RWPE1 (cell line): ENCODE results near the gene GRIFIN.

Source experiments
- CTCF ChIA-PET: fragments of 350-600 bp; sonication (Branson Sonifier 250); formaldehyde crosslinking; extraction: SDS; loops from one replicate; lab custom pipeline; 2021; lab: Yijun Ruan, JAX
- POLR2A ChIA-PET: fragments of 400-600 bp; formaldehyde crosslinking; extraction: SDS; loops from one replicate; lab custom pipeline; 2020; ENCODE audit warnings: antibody characterized with exemption; ENCODE audit not compliant: low non-redundant PET; lab: Yijun Ruan, JAX
- DNase-seq: peaks from one replicate; pipeline ENCODE4 v3.0.0; 2012; ENCODE audit warnings: low spot score
- H3K27ac ChIP-seq: fragments of 450-650 bp; 2 replicates; pipeline ENCODE4 v1.5.1; 2017
- TF ChIP-seq, protein P1 (sequence below): fragments of 450-650 bp; conservative IDR thresholded peaks from 2 replicates; pipeline ENCODE4 v1.5.1; 2017; ENCODE audit warnings: low read depth, mild to moderate bottlenecking

Gene GRIFIN

DNA sequence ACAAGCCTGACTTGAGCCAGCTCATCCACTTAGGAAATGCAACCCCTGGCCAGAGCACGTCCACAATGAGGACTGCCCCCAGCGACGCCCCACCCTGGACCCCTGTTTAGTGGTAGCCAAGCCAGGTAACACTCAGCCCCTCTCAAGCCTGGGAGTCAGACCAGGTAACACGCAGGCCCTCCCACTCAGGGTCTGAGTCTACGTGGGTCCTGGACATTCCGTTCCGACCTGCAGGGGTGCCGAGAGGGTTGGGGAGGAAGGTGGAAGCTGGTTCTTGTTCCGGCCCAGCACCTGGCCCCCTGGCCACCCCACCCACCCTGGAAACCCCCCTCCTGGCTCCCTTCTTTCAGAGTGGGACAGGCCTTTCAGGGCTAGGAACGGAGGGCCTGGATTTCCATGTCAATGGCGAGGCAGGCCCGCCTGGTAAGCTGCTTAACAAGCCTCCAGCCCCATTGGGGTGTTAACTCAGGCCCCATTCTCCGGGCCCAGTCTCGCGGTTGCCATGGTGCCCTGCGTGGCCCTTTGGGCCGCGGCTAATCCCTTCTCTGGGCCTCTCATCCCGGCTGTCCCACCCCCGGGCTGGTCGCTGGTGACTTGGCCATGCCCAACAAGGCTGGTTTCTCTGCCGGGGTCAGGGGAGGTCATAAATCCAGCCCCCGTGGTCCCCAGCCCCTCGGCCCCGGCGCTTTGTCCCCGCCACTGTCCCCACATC is 23.7 kb upstream of the GRIFIN start:
- no peak for DNase-seq
- POLR2A ChIA-PET: no interaction called here
- H3K27ac ChIP-seq: no peak overlapping the region; the same call in 1 of the 2 replicates
- TF ChIP-seq, protein P1, sequence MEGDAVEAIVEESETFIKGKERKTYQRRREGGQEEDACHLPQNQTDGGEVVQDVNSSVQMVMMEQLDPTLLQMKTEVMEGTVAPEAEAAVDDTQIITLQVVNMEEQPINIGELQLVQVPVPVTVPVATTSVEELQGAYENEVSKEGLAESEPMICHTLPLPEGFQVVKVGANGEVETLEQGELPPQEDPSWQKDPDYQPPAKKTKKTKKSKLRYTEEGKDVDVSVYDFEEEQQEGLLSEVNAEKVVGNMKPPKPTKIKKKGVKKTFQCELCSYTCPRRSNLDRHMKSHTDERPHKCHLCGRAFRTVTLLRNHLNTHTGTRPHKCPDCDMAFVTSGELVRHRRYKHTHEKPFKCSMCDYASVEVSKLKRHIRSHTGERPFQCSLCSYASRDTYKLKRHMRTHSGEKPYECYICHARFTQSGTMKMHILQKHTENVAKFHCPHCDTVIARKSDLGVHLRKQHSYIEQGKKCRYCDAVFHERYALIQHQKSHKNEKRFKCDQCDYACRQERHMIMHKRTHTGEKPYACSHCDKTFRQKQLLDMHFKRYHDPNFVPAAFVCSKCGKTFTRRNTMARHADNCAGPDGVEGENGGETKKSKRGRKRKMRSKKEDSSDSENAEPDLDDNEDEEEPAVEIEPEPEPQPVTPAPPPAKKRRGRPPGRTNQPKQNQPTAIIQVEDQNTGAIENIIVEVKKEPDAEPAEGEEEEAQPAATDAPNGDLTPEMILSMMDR: no peak
- CTCF ChIA-PET: interaction anchor here (0.7 to 2.3 kb wide), 2 partner anchors 11 to 171 kb away, joined by 4 to 7 read pairs; no protein-coding TSS in a partner anchor

DNA sequence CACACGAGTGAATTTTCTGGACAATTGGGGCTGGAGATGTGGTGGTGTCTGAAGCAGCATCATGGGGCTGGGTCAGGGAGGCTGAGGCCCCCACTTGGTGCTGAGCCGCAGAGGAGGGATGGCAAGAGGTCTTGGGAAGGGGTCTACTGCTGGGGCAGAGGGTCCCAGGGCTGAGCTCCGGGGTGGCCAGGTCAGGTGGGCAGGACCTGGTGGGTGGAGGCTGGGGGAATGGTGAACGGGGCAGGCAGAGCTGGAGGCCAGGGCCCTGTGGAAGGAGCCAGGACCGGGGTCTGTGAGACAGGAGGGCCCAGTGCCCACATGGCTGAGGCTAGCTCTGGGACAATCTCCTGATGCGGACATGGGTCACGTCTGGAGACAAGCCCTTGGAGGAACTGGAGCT is 23.0 kb upstream of the GRIFIN start:
- ChIA-PET CTCF (interaction anchor here (2.3 kb wide), 1 partner anchor 11 kb away, joined by 7 read pairs; no protein-coding TSS in a partner anchor), POLR2A (no interaction called here)
- TF ChIP-seq, protein P1: no peak
- no peak for DNase-seq
- H3K27ac ChIP-seq: no peak overlapping the region; the same call in 1 of the 2 replicates

DNA sequence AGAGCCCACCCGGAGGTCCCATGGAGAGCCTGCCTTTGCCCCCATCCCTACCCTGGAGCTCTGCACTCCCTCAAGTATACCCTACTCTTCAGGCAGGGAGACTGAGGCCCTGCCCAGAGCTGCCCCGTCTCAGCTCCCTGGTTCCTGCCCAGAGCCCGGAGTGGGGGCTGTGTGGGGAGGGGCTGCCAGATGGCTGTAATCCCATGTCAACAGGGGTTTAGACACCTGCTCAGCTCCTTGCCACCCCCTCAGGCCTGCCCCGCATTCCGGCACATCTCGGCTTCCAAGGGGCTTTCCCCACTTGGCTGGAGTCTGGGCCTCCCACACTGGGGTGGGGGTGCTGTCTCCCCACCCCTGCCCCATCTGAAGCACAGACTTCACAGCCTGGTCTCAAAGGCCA is 22.5 kb upstream of the GRIFIN start:
- DNase-seq: no peak
- CTCF ChIA-PET: interaction anchor here (0.5 to 2.3 kb wide), 3 partner anchors 10 to 397 kb away, joined by 3 to 7 read pairs (median 3); no protein-coding TSS in a partner anchor
- POLR2A ChIA-PET: no interaction called here
- TF ChIP-seq, protein P1: no peak
- no peak overlapping the region for H3K27ac ChIP-seq

DNA sequence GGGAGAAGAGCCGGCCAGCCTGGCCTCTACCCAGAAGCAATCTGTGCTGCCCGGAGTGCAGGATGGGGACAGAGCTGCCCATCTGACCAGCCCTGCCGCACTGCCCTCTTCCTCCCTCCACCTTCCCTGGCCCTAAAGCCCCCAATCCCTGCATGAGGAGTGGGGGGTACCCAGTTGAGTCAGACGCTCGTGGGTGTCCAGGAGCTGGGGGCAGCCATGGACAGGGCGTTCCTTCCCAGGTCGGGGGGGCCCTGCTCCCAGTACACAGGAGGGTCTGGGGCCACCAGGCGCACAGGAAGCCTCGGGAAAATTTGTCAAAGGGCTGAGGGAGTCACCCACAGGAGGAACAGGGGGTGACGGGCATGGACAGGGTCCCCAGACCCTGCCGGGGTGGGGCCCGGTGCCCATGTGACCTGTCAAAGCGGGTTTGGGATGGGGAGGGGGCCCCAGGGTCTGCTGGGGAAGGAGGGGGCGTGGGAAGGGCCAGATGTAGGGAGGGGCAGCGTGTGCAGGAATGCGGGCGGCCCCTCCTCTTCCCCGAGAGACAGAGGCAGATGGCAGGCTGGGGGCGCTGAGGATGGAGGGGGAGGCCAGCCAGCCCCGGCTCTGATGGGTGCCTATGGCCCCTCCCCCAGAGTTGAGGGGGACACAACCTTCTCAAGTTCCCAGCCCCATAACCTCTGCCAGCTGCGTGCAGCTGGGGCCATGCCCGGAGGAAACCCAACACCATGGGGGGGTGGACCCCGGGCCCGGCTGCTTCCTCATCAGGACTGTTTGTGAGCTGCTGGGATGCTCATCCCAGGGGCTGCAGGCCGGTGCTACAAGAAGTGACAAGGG is 21.5 kb upstream of the GRIFIN start:
- CTCF ChIA-PET: interaction anchor here (0.5 to 2.3 kb wide), 3 partner anchors 9 to 49 kb away, joined by 3 to 7 read pairs (median 4); no protein-coding TSS in a partner anchor
- TF ChIP-seq, protein P1: no peak
- POLR2A ChIA-PET: no interaction called here
- H3K27ac ChIP-seq: no peak overlapping the region
- no peak for DNase-seq

DNA sequence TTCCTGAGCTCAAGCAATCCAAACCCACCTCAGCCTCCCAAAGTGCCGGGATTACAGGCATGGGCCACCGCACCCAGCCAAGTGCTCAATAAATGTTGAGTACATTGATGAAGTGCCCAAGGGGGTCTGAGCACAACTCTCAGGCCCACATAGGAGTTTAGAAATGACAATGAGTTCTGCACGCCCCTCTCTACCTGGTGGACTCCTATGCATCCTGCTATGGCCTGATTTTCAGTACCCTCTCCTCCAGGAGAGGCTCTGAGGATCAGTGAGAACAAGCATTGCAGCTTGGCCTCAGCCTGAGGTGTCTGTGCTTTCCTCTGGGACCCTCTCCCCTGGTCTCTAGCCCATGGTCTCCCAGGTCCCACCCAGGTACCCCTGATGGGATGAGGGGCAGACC is 20.9 kb upstream of the GRIFIN start:
- CTCF ChIA-PET: no interaction called here
- H3K27ac ChIP-seq: no peak overlapping the region

DNA sequence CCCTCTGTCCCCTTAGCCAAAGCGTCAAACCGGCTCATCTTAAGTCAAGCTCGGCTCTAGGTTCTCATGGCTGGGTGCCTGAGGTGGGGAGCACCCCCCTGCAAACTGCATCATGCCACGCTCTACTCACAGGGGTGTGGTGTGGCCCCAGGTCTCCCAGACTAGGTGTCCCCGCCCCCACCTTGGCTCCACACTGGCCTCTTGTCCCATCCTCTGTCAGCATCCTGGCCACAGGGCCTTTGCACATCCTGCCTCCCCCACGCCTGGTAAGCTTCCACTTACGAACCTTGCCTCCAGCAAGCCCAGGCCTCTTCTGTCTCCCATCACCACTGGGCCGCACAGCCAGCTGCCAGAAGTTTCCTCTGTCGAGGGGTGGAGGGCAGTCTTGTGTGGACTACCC is 20.2 kb upstream of the GRIFIN start:
- CTCF ChIA-PET: no interaction called here
- TF ChIP-seq, protein P1: no peak
- DNase-seq: no peak
- POLR2A ChIA-PET: no interaction called here
- H3K27ac ChIP-seq: no peak overlapping the region

More for the DNA sequence above, 20.9 kb upstream of the GRIFIN start:
- POLR2A ChIA-PET: no interaction called here
- no peak for DNase-seq
- TF ChIP-seq, protein P1: no peak
